ENCODE measurements around the gene TMTC3. TPM values are rescaled to one million over a fixed set of nuclear protein-coding genes. Genes with fewer than 3 reads are reported as not detected.

The TMTC3 gene
- total and polyA plus RNA-seq, 2 of the 8 experiments (the other 6 are each of a cell fraction or from before 2014, with no cell fraction given) = 7.0 to 45.1 TPM

DNA sequence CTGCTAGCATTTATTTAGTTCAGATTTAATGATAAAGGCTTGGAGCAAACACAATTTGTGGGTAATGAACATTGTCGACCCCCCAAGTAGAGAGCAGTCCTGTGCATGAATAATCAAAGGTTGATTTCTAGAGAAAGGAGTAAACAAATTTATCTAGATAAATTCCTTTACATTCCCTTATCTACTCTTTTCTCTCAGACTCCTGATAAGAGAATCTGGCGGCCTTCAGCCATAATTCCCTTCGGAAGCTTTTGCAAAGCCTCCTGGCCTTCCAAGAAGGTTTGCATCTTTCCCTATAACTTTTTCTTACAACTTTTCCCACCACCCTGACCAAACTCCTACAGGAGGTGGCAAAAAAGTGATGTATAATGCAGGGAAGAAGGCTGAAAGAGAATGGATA, 42.1 kb downstream of the TMTC3 start (continued):
- TF ChIP-seq NANOG (IDR thresholded peaks at IDR 0.05; ENCODE audit: insufficient read depth, low read depth, low read length, poor library complexity, severe bottlenecking) (no peak), BACH1 (IDR thresholded peaks at IDR 0.05; ENCODE audit: low read length) (no peak), EZH2 (IDR thresholded peaks at IDR 0.05; ENCODE audit: low read depth, low read length, severe bottlenecking) (no peak), SIRT6 (IDR thresholded peaks at IDR 0.05; ENCODE audit: low read length) (no peak), MAFK (IDR thresholded peaks at IDR 0.05; ENCODE audit: low read depth, low read length) (no peak)

Data from H1 (cell line).